Fibroblast of skin of left biceps (primary cell): ENCODE data around the gene SESN3.
"Not testable (repeated sequence)": the region's sequence is repeated elsewhere in the genome, so short reads cannot be mapped to it uniquely, and the experiment has no call there.

Experiments used
- DNase-seq, 2 experiments: peaks; one replicate each; pipeline ENCODE4 v3.0.0-alpha.2; 2013; ENCODE audit warnings: low read depth in 2 of 2

SESN3 gene

GRCh38 chr11:95219599-95219998 lies 11.4 kb downstream of the SESN3 start:
- DNase-seq = no peak

GRCh38 chr11:95218149-95218548 lies 12.9 kb downstream of the SESN3 start:
- DNase-seq = no peak

- DNase-seq = no peak
Measured at GRCh38 chr11:95212609-95213008, 18.4 kb downstream of the SESN3 start.

- not testable (repeated sequence) for DNase-seq
Measured at GRCh38 chr11:95209535-95209934, 21.5 kb downstream of the SESN3 start.

GRCh38 chr11:95200781-95201457 lies 30.1 kb downstream of the SESN3 start:
- DNase-seq = no peak

- no peak for DNase-seq
Measured at GRCh38 chr11:95195831-95196230, 35.2 kb downstream of the SESN3 start.

GRCh38 chr11:95193541-95193940 lies 37.5 kb downstream of the SESN3 start:
- no peak for DNase-seq

GRCh38 chr11:95192717-95193116 lies 38.3 kb downstream of the SESN3 start:
- DNase-seq = no peak

GRCh38 chr11:95187723-95188122 lies 43.3 kb downstream of the SESN3 start:
- no peak for DNase-seq

GRCh38 chr11:95182397-95182796 lies 48.6 kb downstream of the SESN3 start:
- DNase-seq = no peak

GRCh38 chr11:95175818-95176380 lies 55.1 kb downstream of the SESN3 start:
- no peak for DNase-seq

GRCh38 chr11:95170294-95170693 lies 60.7 kb downstream of the SESN3 start:
- DNase-seq = no peak

GRCh38 chr11:95166781-95167180 lies 64.2 kb downstream of the SESN3 start:
- DNase-seq = no peak

- DNase-seq = no peak
Measured at GRCh38 chr11:95165638-95166037, 65.4 kb downstream of the SESN3 start.

- DNase-seq = no peak
Measured at GRCh38 chr11:95163106-95163505, 67.9 kb downstream of the SESN3 start.

- no peak for DNase-seq
Measured at GRCh38 chr11:95161248-95161647, 69.8 kb downstream of the SESN3 start.

GRCh38 chr11:95157824-95158223 lies 73.2 kb downstream of the SESN3 start:
- DNase-seq = no peak

- no peak for DNase-seq
Measured at GRCh38 chr11:95156916-95157541, 74.0 kb downstream of the SESN3 start.

GRCh38 chr11:95156133-95156721 lies 74.8 kb downstream of the SESN3 start:
- no peak for DNase-seq

- no peak for DNase-seq
Measured at GRCh38 chr11:95155385-95155784, 75.6 kb downstream of the SESN3 start.

GRCh38 chr11:95154514-95154913 lies 76.5 kb downstream of the SESN3 start:
- DNase-seq = no peak

GRCh38 chr11:95153857-95154246 lies 77.2 kb downstream of the SESN3 start:
- DNase-seq = no peak
